Left lung (tissue), 10 donors: ENCODE data around the gene DNAJC22. TPM values are rescaled to one million over a fixed set of nuclear protein-coding genes. Genes with fewer than 3 reads are reported as not detected.

Source experiments
- ATAC-seq: fragments of 200-7000 bp; cut with Tn5 transposase; one replicate; pipeline ENCODE4 v1.9.1; 2020; ENCODE audit warnings: moderate library complexity
- DNase-seq, 4 donors: peaks; one replicate each; pipeline ENCODE4 v3.0.0-alpha.2; 2013 to 2020
- H3K27ac ChIP-seq, 2 donors: fragments of 200-600 bp; sonication (generic) in 1 of 2; one replicate each; pipeline versions ENCODE4 v1.5.0 to v1.8.0; 2020 to 2021
- H3K27me3 ChIP-seq, 2 donors: fragments of 200-600 bp; sonication (generic) in 1 of 2; one replicate each; pipeline versions ENCODE4 v1.5.0 to v1.8.0; 2020 to 2021
- H3K36me3 ChIP-seq, 2 donors: fragments of 200-600 bp; sonication (generic) in 1 of 2; one replicate each; pipeline versions ENCODE4 v1.5.0 to v1.8.0; 2020 to 2021
- H3K4me1 ChIP-seq, 2 donors: fragments of 200-600 bp; one replicate each; pipeline ENCODE4 v1.8.0; 2021
- H3K4me3 ChIP-seq, 2 donors: fragments of 200-600 bp; sonication (generic) in 1 of 2; one replicate each; pipeline versions ENCODE4 v1.5.0 to v1.8.0; 2020 to 2021; ENCODE audit warnings: mild to moderate bottlenecking in 1 of 2
- H3K9me3 ChIP-seq, 2 donors: fragments of 200-600 bp; sonication (generic) in 1 of 2; one replicate each; pipeline versions ENCODE4 v1.5.0 to v1.8.0; 2020 to 2021
- intact Hi-C, 2 donors: fragments of 100-400 bp; cut with DNase I; formaldehyde crosslinking; loops; one replicate each; pipeline versions ENCODE4 v1.11.2 to v1.14.2; 2022
- polyA plus RNA-seq, 6 donors: library from polyadenylated mRNA; unstranded; fragments of 120-200 nt; gene quantifications; one replicate each; pipeline ENCODE4 v1.2.1, GENCODE V29; 2013; ENCODE audit not compliant: insufficient read length in 6 of 6
- total RNA-seq, 2 donors: library from RNA; stranded (reverse); fragmentation: NEBNext Ultra II Directional; extraction: Animal tissue kit (Norgen Biotek cat#: 25700); gene quantifications; one replicate each; pipeline ENCODE4 v1.2.1, GENCODE V29; 2021
- TF ChIP-seq, protein P1 (sequence below), 2 donors: fragments of 200-600 bp; sonication (generic) in 1 of 2; IDR thresholded peaks; one replicate each; pipeline versions ENCODE4 v1.5.0 to v1.8.0; 2021; ENCODE audit warnings: antibody characterized with exemption in 2 of 2
- donor health status: DM: no; HTN: yes; CAD: no.
- donor health status: DM: no; HTN: no; CAD: no.

DNAJC22 gene
- total and polyA plus RNA-seq, 8 donors = 0.21 to 7.0 (median 6.4) TPM

DNA sequence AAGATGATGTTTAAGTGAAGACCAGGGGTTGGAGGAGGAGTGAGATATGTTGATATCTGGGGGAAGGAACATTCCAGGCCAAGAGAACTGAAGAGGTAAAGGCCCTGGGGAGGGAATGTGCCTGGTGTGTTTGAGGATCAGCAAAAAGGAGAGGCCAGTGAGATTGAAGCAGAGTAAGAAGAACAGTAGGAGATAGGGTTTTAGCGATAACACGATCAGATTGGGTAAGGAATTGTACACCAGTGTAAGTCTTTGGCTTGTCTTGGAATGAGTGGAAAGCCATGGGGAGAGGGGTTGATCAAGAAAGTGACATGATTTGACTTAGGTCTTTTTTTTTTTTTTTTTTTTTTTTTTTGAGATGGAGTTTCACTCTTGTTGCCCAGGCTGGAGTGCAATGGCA is 18.8 kb upstream of the DNAJC22 start:
- no peak overlapping the region for H3K27ac ChIP-seq
- H3K9me3 ChIP-seq = no peaks in the 10 kb centered on the region
- TF ChIP-seq, protein P1, sequence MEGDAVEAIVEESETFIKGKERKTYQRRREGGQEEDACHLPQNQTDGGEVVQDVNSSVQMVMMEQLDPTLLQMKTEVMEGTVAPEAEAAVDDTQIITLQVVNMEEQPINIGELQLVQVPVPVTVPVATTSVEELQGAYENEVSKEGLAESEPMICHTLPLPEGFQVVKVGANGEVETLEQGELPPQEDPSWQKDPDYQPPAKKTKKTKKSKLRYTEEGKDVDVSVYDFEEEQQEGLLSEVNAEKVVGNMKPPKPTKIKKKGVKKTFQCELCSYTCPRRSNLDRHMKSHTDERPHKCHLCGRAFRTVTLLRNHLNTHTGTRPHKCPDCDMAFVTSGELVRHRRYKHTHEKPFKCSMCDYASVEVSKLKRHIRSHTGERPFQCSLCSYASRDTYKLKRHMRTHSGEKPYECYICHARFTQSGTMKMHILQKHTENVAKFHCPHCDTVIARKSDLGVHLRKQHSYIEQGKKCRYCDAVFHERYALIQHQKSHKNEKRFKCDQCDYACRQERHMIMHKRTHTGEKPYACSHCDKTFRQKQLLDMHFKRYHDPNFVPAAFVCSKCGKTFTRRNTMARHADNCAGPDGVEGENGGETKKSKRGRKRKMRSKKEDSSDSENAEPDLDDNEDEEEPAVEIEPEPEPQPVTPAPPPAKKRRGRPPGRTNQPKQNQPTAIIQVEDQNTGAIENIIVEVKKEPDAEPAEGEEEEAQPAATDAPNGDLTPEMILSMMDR (IDR thresholded peaks at IDR 0.05) = no peak
- intact Hi-C loops = no loop called here
- DNase-seq (no peak), ATAC-seq (no peak)
- H3K36me3 ChIP-seq = peaks cover 0 to 13% of the 10 kb centered on the region in 2 donors
- peaks cover 3 to 19% of the 10 kb centered on the region in 2 donors for H3K4me1 ChIP-seq
- H3K4me3 ChIP-seq = no peak overlapping the region
- H3K27me3 ChIP-seq = peaks cover under 1 to 18% of the 10 kb centered on the region in 2 donors

DNA sequence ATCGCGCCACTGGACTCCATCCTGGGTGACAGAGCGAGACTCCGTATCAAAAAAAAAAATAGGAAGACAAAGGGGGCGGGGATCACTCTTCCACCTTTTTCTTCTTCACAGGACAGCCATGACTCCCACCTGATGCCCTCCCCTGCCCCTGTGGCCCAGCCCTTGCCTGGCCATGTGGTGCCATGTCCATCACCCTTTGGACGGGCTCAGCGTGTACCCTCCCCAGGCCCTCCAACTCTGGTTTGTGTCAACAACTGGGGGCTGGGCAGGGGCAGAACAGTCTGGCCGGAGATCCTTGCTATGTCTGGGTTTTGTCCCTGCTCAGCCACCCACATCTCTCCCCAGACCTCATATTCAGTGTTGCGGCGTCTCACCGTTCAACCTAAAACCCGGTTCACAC is 17.9 kb upstream of the DNAJC22 start:
- H3K4me3 ChIP-seq = no peak overlapping the region
- peaks cover 0 to 13% of the 10 kb centered on the region in 2 donors for H3K36me3 ChIP-seq
- intact Hi-C loops = no loop called here
- TF ChIP-seq, protein P1 (IDR thresholded peaks at IDR 0.05) = no peak
- H3K4me1 ChIP-seq = peaks cover 7 to 18% of the 10 kb centered on the region in 2 donors
- peaks cover 10 to 27% of the 10 kb centered on the region in 2 donors for H3K27me3 ChIP-seq
- no peak for ATAC-seq
- H3K27ac ChIP-seq = no peak overlapping the region
- H3K9me3 ChIP-seq = no peaks in the 10 kb centered on the region
- no peak for DNase-seq

DNA sequence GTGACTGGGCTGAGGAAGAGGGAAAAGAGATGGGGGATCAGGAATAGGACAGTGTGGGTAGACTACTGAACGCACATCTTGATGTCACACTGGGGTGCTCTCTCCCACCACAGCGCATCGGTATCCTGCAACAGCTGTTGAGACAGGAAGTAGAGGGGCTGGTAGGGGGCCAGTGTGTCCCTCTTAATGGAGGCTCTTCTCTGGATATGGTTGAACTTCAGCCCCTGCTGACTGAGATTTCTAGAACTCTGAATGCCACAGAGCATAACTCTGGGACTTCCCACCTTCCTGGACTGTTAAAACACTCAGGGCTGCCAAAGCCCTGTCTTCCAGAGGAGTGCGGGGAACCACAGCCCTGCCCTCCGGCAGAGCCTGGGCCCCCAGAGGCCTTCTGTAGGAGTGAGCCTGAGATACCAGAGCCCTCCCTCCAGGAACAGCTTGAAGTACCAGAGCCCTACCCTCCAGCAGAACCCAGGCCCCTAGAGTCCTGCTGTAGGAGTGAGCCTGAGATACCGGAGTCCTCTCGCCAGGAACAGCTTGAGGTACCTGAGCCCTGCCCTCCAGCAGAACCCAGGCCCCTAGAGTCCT is 16.6 kb upstream of the DNAJC22 start:
- intact Hi-C loops = no loop called here

DNA sequence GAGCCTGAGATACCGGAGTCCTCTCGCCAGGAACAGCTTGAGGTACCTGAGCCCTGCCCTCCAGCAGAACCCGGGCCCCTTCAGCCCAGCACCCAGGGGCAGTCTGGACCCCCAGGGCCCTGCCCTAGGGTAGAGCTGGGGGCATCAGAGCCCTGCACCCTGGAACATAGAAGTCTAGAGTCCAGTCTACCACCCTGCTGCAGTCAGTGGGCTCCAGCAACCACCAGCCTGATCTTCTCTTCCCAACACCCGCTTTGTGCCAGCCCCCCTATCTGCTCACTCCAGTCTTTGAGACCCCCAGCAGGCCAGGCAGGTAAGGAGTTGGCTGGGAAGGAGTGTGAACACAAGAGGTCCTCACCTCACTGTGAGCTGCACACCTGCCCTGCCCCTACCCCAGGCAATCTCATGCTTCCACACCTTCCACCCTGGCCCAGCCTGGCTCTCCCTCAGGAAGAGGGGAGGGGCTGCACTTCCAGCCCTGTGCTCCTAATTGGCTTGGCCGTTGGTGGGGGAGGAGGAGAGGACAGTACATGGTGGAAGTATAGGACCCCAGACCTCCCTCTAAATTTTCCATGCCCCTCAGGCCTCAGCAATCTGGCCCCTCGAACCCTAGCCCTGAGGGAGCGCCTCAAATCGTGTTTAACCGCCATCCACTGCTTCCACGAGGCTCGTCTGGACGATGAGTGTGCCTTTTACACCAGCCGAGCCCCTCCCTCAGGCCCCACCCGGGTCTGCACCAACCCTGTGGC is 15.9 kb upstream of the DNAJC22 start:
- H3K4me1 ChIP-seq = peaks cover 7 to 15% of the 10 kb centered on the region in 2 donors
- TF ChIP-seq, protein P1 (IDR thresholded peaks at IDR 0.05) = no peak
- DNase-seq = no peak
- H3K4me3 ChIP-seq = no peak overlapping the region
- intact Hi-C loops = no loop called here
- peaks cover 0 to 13% of the 10 kb centered on the region in 2 donors for H3K36me3 ChIP-seq
- ATAC-seq = no peak
- H3K27me3 ChIP-seq = peaks cover 29 to 47% of the 10 kb centered on the region in 2 donors
- H3K9me3 ChIP-seq = no peaks in the 10 kb centered on the region
- no peak overlapping the region for H3K27ac ChIP-seq

More for the DNA sequence above, 16.6 kb upstream of the DNAJC22 start:
- DNase-seq = no peak
- H3K4me3 ChIP-seq = no peak overlapping the region
- peaks cover 7 to 15% of the 10 kb centered on the region in 2 donors for H3K4me1 ChIP-seq
- H3K36me3 ChIP-seq = peaks cover 0 to 13% of the 10 kb centered on the region in 2 donors
- H3K27me3 ChIP-seq = peaks cover 23 to 40% of the 10 kb centered on the region in 2 donors
- ATAC-seq = no peak
- H3K27ac ChIP-seq = no peak overlapping the region
- no peaks in the 10 kb centered on the region for H3K9me3 ChIP-seq
- TF ChIP-seq, protein P1 (IDR thresholded peaks at IDR 0.05) = no peak
